H9 (cell line): ENCODE results near the gene PRICKLE1. TPM values are rescaled to one million over a fixed set of nuclear protein-coding genes. Genes with fewer than 3 reads are reported as not detected.

Experiments used
- DNase-seq: peaks from one replicate; pipeline ENCODE4 v3.0.0-alpha.2; 2017
- H2AFZ ChIP-seq: one replicate; pipeline ENCODE4 v1.6.1; 2013; ENCODE audit warnings: mild to moderate bottlenecking, low read length, control low read depth, moderate library complexity
- H2AK5ac ChIP-seq: 2 replicates; pipeline ENCODE4 v1.6.1; 2013; ENCODE audit warnings: low read length, control low read depth, mixed read lengths; ENCODE audit not compliant: insufficient read length
- H2BK120ac ChIP-seq: one replicate; pipeline ENCODE4 v1.6.1; 2013; ENCODE audit warnings: low read depth, mild to moderate bottlenecking, low read length, control low read depth, inconsistent platforms; ENCODE audit not compliant: poor library complexity, severe bottlenecking
- H2BK12ac ChIP-seq: 2 replicates; pipeline ENCODE4 v1.6.1; 2013; ENCODE audit warnings: low read length, control low read depth, mixed read lengths, low read depth; ENCODE audit not compliant: insufficient read length
- H2BK15ac ChIP-seq: 2 replicates; pipeline ENCODE4 v1.6.1; 2013; ENCODE audit warnings: low read depth, low read length, control low read depth
- H2BK20ac ChIP-seq: one replicate; pipeline ENCODE4 v1.6.1; 2013; ENCODE audit warnings: low read depth, mild to moderate bottlenecking, low read length, control low read depth, inconsistent platforms; ENCODE audit not compliant: poor library complexity, severe bottlenecking
- H2BK5ac ChIP-seq: 2 replicates; pipeline ENCODE4 v1.6.1; 2013; ENCODE audit warnings: low read length, control low read depth, mixed read lengths; ENCODE audit not compliant: insufficient read length
- H3K14ac ChIP-seq: 2 replicates; pipeline ENCODE4 v1.6.1; 2013; ENCODE audit warnings: low read length, control low read depth; ENCODE audit not compliant: insufficient read depth
- H3K18ac ChIP-seq: 2 replicates; pipeline ENCODE4 v1.6.1; 2013; ENCODE audit warnings: low read depth, mild to moderate bottlenecking, mixed read lengths, low read length, control low read depth; ENCODE audit not compliant: insufficient read length
- H3K23ac ChIP-seq: 2 replicates; pipeline ENCODE4 v1.6.1; 2013; ENCODE audit warnings: low read length, control low read depth, mixed read lengths, low read depth; ENCODE audit not compliant: insufficient read length
- H3K23me2 ChIP-seq: 2 replicates; pipeline ENCODE4 v1.6.1; 2013; ENCODE audit warnings: low read depth, mild to moderate bottlenecking, mixed read lengths, low read length, control low read depth; ENCODE audit not compliant: insufficient read length, poor library complexity, severe bottlenecking
- H3K27ac ChIP-seq: 2 replicates; pipeline ENCODE4 v1.5.1; 2013; ENCODE audit warnings: low read length, control low read depth, mixed read lengths, low read depth; ENCODE audit not compliant: insufficient read length
- H3K27me3 ChIP-seq: 2 replicates; pipeline ENCODE4 v1.6.1; 2013; ENCODE audit warnings: low read length, control low read depth, inconsistent platforms; ENCODE audit not compliant: insufficient read depth
- H3K4ac ChIP-seq: 2 replicates; pipeline ENCODE4 v1.6.1; 2013; ENCODE audit warnings: low read depth, mild to moderate bottlenecking, control low read depth, inconsistent platforms, low read length, moderate library complexity
- H3K4me1 ChIP-seq: 2 replicates; pipeline ENCODE4 v1.6.1; 2013; ENCODE audit warnings: low read length, control low read depth, inconsistent platforms; ENCODE audit not compliant: insufficient read depth
- H3K4me2 ChIP-seq: 2 replicates; pipeline ENCODE4 v1.6.1; 2013; ENCODE audit warnings: low read length, control low read depth, mixed read lengths; ENCODE audit not compliant: insufficient read length, insufficient read depth
- H3K56ac ChIP-seq: 2 replicates; pipeline ENCODE4 v1.6.1; 2013; ENCODE audit warnings: low read depth, mild to moderate bottlenecking, mixed read lengths, low read length, control low read depth; ENCODE audit not compliant: insufficient read length
- H3K79me1 ChIP-seq: 2 replicates; pipeline ENCODE4 v1.6.1; 2013; ENCODE audit warnings: low read depth, mild to moderate bottlenecking, moderate library complexity, low read length, control low read depth, inconsistent platforms; ENCODE audit not compliant: insufficient read depth, poor library complexity, severe bottlenecking
- H3K79me2 ChIP-seq: 2 replicates; pipeline ENCODE4 v1.6.1; 2013; ENCODE audit warnings: low read length, control low read depth, inconsistent platforms; ENCODE audit not compliant: insufficient read depth
- H3K9ac ChIP-seq: 2 replicates; pipeline ENCODE4 v1.6.1; 2013; ENCODE audit warnings: low read length, control low read depth, mixed read lengths; ENCODE audit not compliant: insufficient read length; ENCODE audit errors: extremely low read depth
- H3K9me3 ChIP-seq: one replicate; pipeline ENCODE4 v1.6.1; 2013; ENCODE audit warnings: low read depth, low read length, inconsistent platforms; ENCODE audit not compliant: control insufficient read depth
- H3T11ph ChIP-seq: one replicate; pipeline ENCODE4 v1.6.1; 2013; ENCODE audit warnings: mild to moderate bottlenecking, low read length, control low read depth, inconsistent platforms
- H4K20me1 ChIP-seq: one replicate; pipeline ENCODE4 v1.6.1; 2013; ENCODE audit not compliant: control insufficient read depth, insufficient read length, insufficient read depth
- H4K5ac ChIP-seq: 2 replicates; pipeline ENCODE4 v1.6.1; 2013; ENCODE audit warnings: low read depth, mild to moderate bottlenecking, mixed read lengths, low read length, control low read depth; ENCODE audit not compliant: insufficient read length
- H4K8ac ChIP-seq: replicated peaks from 2 replicates; pipeline ENCODE4 v1.6.1; 2013; ENCODE audit warnings: low read length, control low read depth, mixed read lengths, low read depth; ENCODE audit not compliant: insufficient read length
- H4K91ac ChIP-seq: 2 replicates; pipeline ENCODE4 v1.6.1; 2013; ENCODE audit warnings: low read depth, mild to moderate bottlenecking, moderate library complexity, mixed read lengths, low read length, control low read depth; ENCODE audit not compliant: insufficient read length
- H3K27ac Mint-ChIP-seq, 3 experiments: 2 replicates in 2 of 3; 3 replicates in 1 of 3; pipeline ENCODE4 v1.8.0; 2020 to 2021; ENCODE audit warnings: mixed read lengths in 3 of 3, mild to moderate bottlenecking in 1 of 3, moderate library complexity in 1 of 3
- H3K27me3 Mint-ChIP-seq: 2 replicates; pipeline ENCODE4 v1.8.0; 2021; ENCODE audit warnings: low read depth, mild to moderate bottlenecking, moderate library complexity, mixed read lengths
- H3K36me3 Mint-ChIP-seq, 3 experiments: 2 replicates in 2 of 3; 3 replicates in 1 of 3; pipeline ENCODE4 v1.8.0; 2020 to 2021; ENCODE audit warnings: low read depth in 3 of 3, mixed read lengths in 3 of 3; ENCODE audit not compliant: insufficient read depth in 1 of 3
- H3K4me1 Mint-ChIP-seq, 2 experiments: 2 replicates each; pipeline ENCODE4 v1.8.0; 2020; ENCODE audit warnings: mixed read lengths in 2 of 2
- H3K4me3 Mint-ChIP-seq, 2 experiments: 2 replicates in 1 of 2; 3 replicates in 1 of 2; pipeline ENCODE4 v1.8.0; 2020 to 2021; ENCODE audit warnings: mild to moderate bottlenecking in 2 of 2, mixed read lengths in 2 of 2, moderate library complexity in 1 of 2
- H3K9me3 Mint-ChIP-seq, 2 experiments: 2 replicates in 1 of 2; 3 replicates in 1 of 2; pipeline ENCODE4 v1.8.0; 2020; ENCODE audit warnings: mild to moderate bottlenecking in 2 of 2, mixed read lengths in 2 of 2, moderate library complexity in 1 of 2
- WGBS: extraction: QIAGEN DNeasy Blood & Tissue Kit; methylation state at CpG from one replicate; pipeline ENCODE4 v1.1.7; 2013; ENCODE audit warnings: missing lambda C conversion rate, low lambda C conversion rate, mixed read lengths; ENCODE audit not compliant: insufficient read length; ENCODE audit errors: extremely low coverage; 5-methylcytosine and 5-hydroxymethylcytosine counted together
- total RNA-seq: library from RNA; stranded (reverse); gene quantifications from 2 replicates; pipeline ENCODE4 v1.2.1, GENCODE V29; 2021
- TF ChIP-seq, protein P1 (sequence below): fragments of 200-600 bp; sonication (generic); conservative IDR thresholded peaks from 3 replicates; pipeline ENCODE4 v1.8.0; 2021; ENCODE audit warnings: antibody characterized with exemption, mild to moderate bottlenecking

The PRICKLE1 gene
- total RNA-seq, 1 experiment from 2014 or later, result 20.5 TPM

DNA sequence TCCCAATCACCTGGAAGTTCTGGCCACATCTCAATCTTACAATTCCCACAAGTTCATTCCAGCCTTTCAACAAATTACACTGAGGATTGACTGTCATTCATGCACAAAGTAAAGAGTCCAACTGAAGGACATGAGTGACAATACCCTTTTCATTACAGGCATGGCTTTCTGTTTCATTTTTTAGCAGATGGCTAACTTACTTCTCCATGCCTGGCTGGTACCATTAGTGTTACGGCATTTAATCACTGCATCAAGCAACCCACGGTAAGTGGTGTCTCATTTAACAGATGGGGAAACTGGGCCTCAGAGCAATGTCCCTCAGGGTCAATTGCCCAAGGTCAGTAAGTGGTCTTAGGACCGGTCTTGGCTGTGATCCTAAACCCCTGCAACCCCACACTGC lies 114.4 kb downstream of the PRICKLE1 start:
- no peak overlapping the region for H2BK15ac ChIP-seq
- no peak overlapping the region for H3K4ac ChIP-seq
- Mint-ChIP-seq H3K4me3 (no peak overlapping the region), H3K9me3 (no peaks in the 10 kb centered on the region), H3K27me3 (peaks cover 5% of the 10 kb centered on the region), H3K27ac (peak overlapping the region in 1 of 3 experiments; percentile 28; a peak in 1 of 7 replicates), H3K36me3 (peaks cover 15 to 40% (median 27%) of the 10 kb centered on the region in 3 experiments; a peak in 6 of 7 replicates), H3K4me1 (peaks cover 56 to 70% of the 10 kb centered on the region in 2 experiments)
- H3K23ac ChIP-seq, result no peak overlapping the region
- no peak overlapping the region for H3K56ac ChIP-seq
- no peak overlapping the region for H3K18ac ChIP-seq
- no peak overlapping the region for H2BK20ac ChIP-seq
- peaks cover 14% of the 10 kb centered on the region for H3K4me1 ChIP-seq
- no peak overlapping the region for H2AK5ac ChIP-seq
- no peak overlapping the region for H3K9ac ChIP-seq
- H3K79me2 ChIP-seq, result peaks cover 27% of the 10 kb centered on the region; the same call in 1 of the 2 replicates
- no peak overlapping the region for H4K91ac ChIP-seq
- no peak overlapping the region for H3K27ac ChIP-seq
- H3T11ph ChIP-seq, result no peak overlapping the region
- H4K5ac ChIP-seq, result no peak overlapping the region
- no peaks in the 10 kb centered on the region for H3K27me3 ChIP-seq
- WGBS, result no CpG with 5 or more reads among the region's 3 CpGs
- TF ChIP-seq, protein P1, sequence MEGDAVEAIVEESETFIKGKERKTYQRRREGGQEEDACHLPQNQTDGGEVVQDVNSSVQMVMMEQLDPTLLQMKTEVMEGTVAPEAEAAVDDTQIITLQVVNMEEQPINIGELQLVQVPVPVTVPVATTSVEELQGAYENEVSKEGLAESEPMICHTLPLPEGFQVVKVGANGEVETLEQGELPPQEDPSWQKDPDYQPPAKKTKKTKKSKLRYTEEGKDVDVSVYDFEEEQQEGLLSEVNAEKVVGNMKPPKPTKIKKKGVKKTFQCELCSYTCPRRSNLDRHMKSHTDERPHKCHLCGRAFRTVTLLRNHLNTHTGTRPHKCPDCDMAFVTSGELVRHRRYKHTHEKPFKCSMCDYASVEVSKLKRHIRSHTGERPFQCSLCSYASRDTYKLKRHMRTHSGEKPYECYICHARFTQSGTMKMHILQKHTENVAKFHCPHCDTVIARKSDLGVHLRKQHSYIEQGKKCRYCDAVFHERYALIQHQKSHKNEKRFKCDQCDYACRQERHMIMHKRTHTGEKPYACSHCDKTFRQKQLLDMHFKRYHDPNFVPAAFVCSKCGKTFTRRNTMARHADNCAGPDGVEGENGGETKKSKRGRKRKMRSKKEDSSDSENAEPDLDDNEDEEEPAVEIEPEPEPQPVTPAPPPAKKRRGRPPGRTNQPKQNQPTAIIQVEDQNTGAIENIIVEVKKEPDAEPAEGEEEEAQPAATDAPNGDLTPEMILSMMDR, result no peak
- no peak overlapping the region for H2BK120ac ChIP-seq
- H3K9me3 ChIP-seq, result no peaks in the 10 kb centered on the region
- no peak overlapping the region for H4K8ac ChIP-seq
- H3K14ac ChIP-seq, result no peak overlapping the region
- no peak overlapping the region for H2BK5ac ChIP-seq
- H2AFZ ChIP-seq, result no peak overlapping the region
- H4K20me1 ChIP-seq, result no peaks in the 10 kb centered on the region
- no peak overlapping the region for H3K4me2 ChIP-seq
- no peak overlapping the region for H2BK12ac ChIP-seq
- H3K23me2 ChIP-seq, result no peaks in the 10 kb centered on the region
- no peaks in the 10 kb centered on the region for H3K79me1 ChIP-seq
- DNase-seq, result peak; percentile 39
